HEK293 (cell line): ENCODE results near the gene PIK3R5.

Experiments used
- CTCF ChIA-PET: fragments of 350-600 bp; formaldehyde crosslinking; extraction: SDS; loops from one replicate; lab custom pipeline; 2021; ENCODE audit warnings: antibody characterized with exemption; lab: Yijun Ruan, JAX
- POLR2A ChIA-PET: fragments of 300-600 bp; formaldehyde crosslinking; extraction: SDS; loops from one replicate; lab custom pipeline; 2020; ENCODE audit warnings: antibody characterized with exemption, inconsistent platforms; lab: Yijun Ruan, JAX
- H3K27ac ChIP-seq: fragments of 200-500 bp; sonication (Bioruptor generic); 2 replicates; pipeline ENCODE4 v1.5.1; 2014; ENCODE audit warnings: low read depth, low read length, control low read depth, inconsistent platforms; ENCODE audit errors: extremely low read depth
- H3K36me3 ChIP-seq, 2 experiments: fragments of 200-500 bp in 1 of 2; sonication (Bioruptor generic) in 1 of 2; 1 replicate in 1 of 2; 2 replicates in 1 of 2; pipeline ENCODE4 v1.5.1; 2014 to 2017; ENCODE audit warnings: inconsistent platforms in 2 of 2, low read length in 2 of 2; ENCODE audit not compliant: control insufficient read depth in 2 of 2, insufficient read depth in 1 of 2
- H3K4me1 ChIP-seq: fragments of 200-500 bp; sonication (Bioruptor generic); 2 replicates; pipeline ENCODE4 v1.5.1; 2014; ENCODE audit warnings: mild to moderate bottlenecking, low read length, inconsistent platforms; ENCODE audit not compliant: control insufficient read depth, insufficient read depth
- H3K4me3 ChIP-seq: 2 replicates; pipeline ENCODE4 v1.5.1; 2011; ENCODE audit warnings: low read depth, mild to moderate bottlenecking, control low read depth, low read length, moderate library complexity
- H3K9me3 ChIP-seq: fragments of 200-500 bp; sonication (Bioruptor generic); 2 replicates; pipeline ENCODE4 v1.5.1; 2014; ENCODE audit warnings: low read depth, low read length, inconsistent platforms; ENCODE audit not compliant: control insufficient read depth, insufficient read depth
- EGR2 ChIP-seq: fragments of 450-650 bp; formaldehyde crosslinking; IDR thresholded peaks from 2 replicates; pipeline ENCODE4 v1.5.1; 2016; ENCODE audit warnings: low read depth, missing biosample characterization, missing genetic modification characterization
- MYNN ChIP-seq: fragments of 450-650 bp; formaldehyde crosslinking; IDR thresholded peaks from 2 replicates; pipeline ENCODE4 v1.5.1; 2016; ENCODE audit warnings: missing biosample characterization, missing genetic modification characterization, borderline replicate concordance
- MZF1 ChIP-seq: fragments of 450-650 bp; formaldehyde crosslinking; IDR thresholded peaks from 2 replicates; pipeline ENCODE4 v1.5.1; 2017; ENCODE audit warnings: missing biosample characterization, missing genetic modification characterization, borderline replicate concordance
- PRDM1 ChIP-seq: fragments of 450-650 bp; formaldehyde crosslinking; IDR thresholded peaks from 2 replicates; pipeline ENCODE4; 2016; ENCODE audit warnings: missing biosample characterization, missing genetic modification characterization
- ZBTB1 ChIP-seq: fragments of 450-650 bp; formaldehyde crosslinking; IDR thresholded peaks from 2 replicates; pipeline ENCODE4 v1.5.1; 2016; ENCODE audit warnings: missing biosample characterization, missing genetic modification characterization
- ZBTB17 ChIP-seq: fragments of 450-650 bp; formaldehyde crosslinking; IDR thresholded peaks from 2 replicates; pipeline ENCODE4 v1.5.1; 2016; ENCODE audit warnings: missing biosample characterization, missing genetic modification characterization
- ZBTB8A ChIP-seq: fragments of 450-650 bp; formaldehyde crosslinking; IDR thresholded peaks from 2 replicates; pipeline ENCODE4 v1.5.1; 2016; ENCODE audit warnings: missing biosample characterization, missing genetic modification characterization
- ZNF19 ChIP-seq: fragments of 450-650 bp; formaldehyde crosslinking; IDR thresholded peaks from 2 replicates; pipeline ENCODE4; 2016; ENCODE audit warnings: missing biosample characterization, missing genetic modification characterization, low read depth
- ZNF37A ChIP-seq: fragments of 450-650 bp; IDR thresholded peaks from 2 replicates; pipeline ENCODE4 v1.5.1; 2018; ENCODE audit warnings: missing biosample characterization, missing genetic modification characterization
- ZNF394 ChIP-seq: fragments of 450-650 bp; formaldehyde crosslinking; IDR thresholded peaks from 2 replicates; pipeline ENCODE4 v1.5.1; 2016; ENCODE audit warnings: missing biosample characterization, missing genetic modification characterization, mild to moderate bottlenecking, moderate library complexity, borderline replicate concordance
- ZNF426 ChIP-seq: fragments of 450-650 bp; formaldehyde crosslinking; IDR thresholded peaks from 2 replicates; pipeline ENCODE4 v1.5.1; 2017; ENCODE audit warnings: missing biosample characterization, missing genetic modification characterization, mild to moderate bottlenecking, inconsistent platforms, moderate library complexity
- ZNF529 ChIP-seq: fragments of 450-650 bp; formaldehyde crosslinking; IDR thresholded peaks from 2 replicates; pipeline ENCODE4 v1.5.1; 2017; ENCODE audit warnings: missing genetic modification characterization, missing biosample characterization; ENCODE audit not compliant: insufficient replicate concordance
- ZNF558 ChIP-seq: fragments of 450-650 bp; formaldehyde crosslinking; IDR thresholded peaks from 2 replicates; pipeline ENCODE4 v1.5.1; 2016; ENCODE audit warnings: missing biosample characterization, missing genetic modification characterization
- ZNF701 ChIP-seq: fragments of 450-650 bp; formaldehyde crosslinking; IDR thresholded peaks from 2 replicates; pipeline ENCODE4 v1.5.1; 2016; ENCODE audit warnings: missing biosample characterization, missing genetic modification characterization
- ZNF707 ChIP-seq: fragments of 450-650 bp; formaldehyde crosslinking; IDR thresholded peaks from 2 replicates; pipeline ENCODE4 v1.5.1; 2016; ENCODE audit warnings: missing biosample characterization, missing genetic modification characterization
- ZNF785 ChIP-seq: fragments of 450-650 bp; formaldehyde crosslinking; IDR thresholded peaks from 2 replicates; pipeline ENCODE4 v1.5.1; 2016; ENCODE audit warnings: missing biosample characterization, missing genetic modification characterization
- ZSCAN16 ChIP-seq: fragments of 450-650 bp; formaldehyde crosslinking; IDR thresholded peaks from 2 replicates; pipeline ENCODE4 v1.5.1; 2016; ENCODE audit warnings: missing biosample characterization, missing genetic modification characterization
- TF ChIP-seq, protein P1 (sequence below): fragments of 450-650 bp; formaldehyde crosslinking; IDR thresholded peaks from 2 replicates; pipeline ENCODE4 v1.5.1; 2017; ENCODE audit warnings: missing biosample characterization, mild to moderate bottlenecking, missing genetic modification characterization, moderate library complexity
- TF ChIP-seq, protein P2 (sequence below): fragments of 450-650 bp; formaldehyde crosslinking; IDR thresholded peaks from 2 replicates; pipeline ENCODE4 v1.5.1; 2017; ENCODE audit warnings: missing biosample characterization, missing genetic modification characterization
- TF ChIP-seq, protein P3 (sequence below): fragments of 450-650 bp; formaldehyde crosslinking; IDR thresholded peaks from 2 replicates; pipeline ENCODE4 v1.5.1; 2017; ENCODE audit warnings: missing biosample characterization, missing genetic modification characterization
- TF ChIP-seq, protein P4 (sequence below): IDR thresholded peaks from 2 replicates; pipeline ENCODE4 v1.6.1; 2011; ENCODE audit warnings: mild to moderate bottlenecking, low read depth, low read length, borderline replicate concordance
- TF ChIP-seq, protein P5 (sequence below): sonication (generic); formaldehyde crosslinking; IDR thresholded peaks from 2 replicates; pipeline ENCODE4 v1.8.1; 2022; ENCODE audit warnings: mild to moderate bottlenecking, moderate library complexity, missing genetic modification reagents

The PIK3R5 gene

DNA sequence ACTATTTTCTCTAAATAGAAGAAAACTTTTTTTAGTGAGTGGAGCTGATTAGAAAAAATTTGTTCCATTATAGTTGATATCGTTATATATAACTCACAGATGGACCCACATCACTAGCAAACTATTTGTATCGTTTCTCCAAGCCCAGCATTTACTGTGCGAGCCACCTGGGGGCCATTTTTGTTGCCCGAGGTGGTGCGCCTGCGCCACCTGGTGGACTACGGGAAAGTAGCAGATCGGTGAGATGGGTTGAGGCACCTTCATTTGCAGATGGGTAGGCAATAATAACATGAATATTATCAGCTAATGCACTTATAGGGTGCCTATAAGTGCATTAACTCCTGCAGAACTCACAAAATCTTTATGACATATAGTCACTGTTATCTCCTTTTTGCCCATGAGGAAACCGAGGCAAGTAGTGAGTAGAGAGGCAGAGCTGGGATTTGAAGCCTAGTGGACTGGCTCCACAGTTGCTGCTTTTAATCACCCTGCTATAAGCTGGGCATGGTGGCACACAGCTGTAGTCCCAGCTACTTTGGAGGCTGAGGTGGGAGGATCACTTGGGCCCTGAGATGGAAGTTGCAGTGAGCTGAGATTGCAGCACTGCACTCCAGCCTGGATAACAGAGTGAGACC lies 32.6 kb upstream of the PIK3R5 start (continued):
- TF ChIP-seq, protein P1, sequence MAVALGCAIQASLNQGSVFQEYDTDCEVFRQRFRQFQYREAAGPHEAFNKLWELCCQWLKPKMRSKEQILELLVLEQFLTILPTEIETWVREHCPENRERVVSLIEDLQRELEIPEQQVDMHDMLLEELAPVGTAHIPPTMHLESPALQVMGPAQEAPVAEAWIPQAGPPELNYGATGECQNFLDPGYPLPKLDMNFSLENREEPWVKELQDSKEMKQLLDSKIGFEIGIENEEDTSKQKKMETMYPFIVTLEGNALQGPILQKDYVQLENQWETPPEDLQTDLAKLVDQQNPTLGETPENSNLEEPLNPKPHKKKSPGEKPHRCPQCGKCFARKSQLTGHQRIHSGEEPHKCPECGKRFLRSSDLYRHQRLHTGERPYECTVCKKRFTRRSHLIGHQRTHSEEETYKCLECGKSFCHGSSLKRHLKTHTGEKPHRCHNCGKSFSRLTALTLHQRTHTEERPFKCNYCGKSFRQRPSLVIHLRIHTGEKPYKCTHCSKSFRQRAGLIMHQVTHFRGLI (tag by site-specific recombination), result no peak
- no peak for TF ChIP-seq EGR2 (tag by site-specific recombination)
- TF ChIP-seq, all 188 proteins: peak for 9

DNA sequence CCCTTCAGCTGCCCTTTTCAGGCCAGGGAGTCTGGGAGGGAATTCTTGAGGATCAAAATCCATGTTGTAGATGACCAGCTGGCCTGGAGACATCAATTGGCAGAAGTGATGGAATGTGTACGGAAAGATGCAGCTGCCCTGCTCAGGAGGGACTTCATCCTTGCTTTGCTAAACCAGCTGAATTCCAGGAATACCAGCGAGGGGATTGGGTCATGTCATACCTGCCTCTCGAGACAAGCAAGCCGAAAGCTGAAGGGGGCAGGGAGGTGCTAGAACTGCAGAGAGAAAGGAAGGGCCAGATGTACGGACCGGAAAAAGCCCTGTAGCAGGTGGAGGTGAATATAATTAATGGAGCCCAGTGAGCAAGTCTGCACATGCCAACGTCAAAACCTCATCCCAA lies 30.2 kb upstream of the PIK3R5 start:
- Histone ChIP-seq H3K4me3 (no peak overlapping the region), H3K36me3 (no peaks in the 10 kb centered on the region), H3K9me3 (no peaks in the 10 kb centered on the region), H3K4me1 (no peaks in the 10 kb centered on the region), H3K27ac (no peak overlapping the region)
- ChIA-PET POLR2A (no interaction called here), CTCF (interaction anchor here (0.6 to 4.7 kb wide), 11 partner anchors 9 to 774 kb away, joined by 3 to 60 read pairs (median 4); no protein-coding TSS in a partner anchor)
- TF ChIP-seq ZNF529 (tag by site-specific recombination), result no peak
- TF ChIP-seq, protein P2, sequence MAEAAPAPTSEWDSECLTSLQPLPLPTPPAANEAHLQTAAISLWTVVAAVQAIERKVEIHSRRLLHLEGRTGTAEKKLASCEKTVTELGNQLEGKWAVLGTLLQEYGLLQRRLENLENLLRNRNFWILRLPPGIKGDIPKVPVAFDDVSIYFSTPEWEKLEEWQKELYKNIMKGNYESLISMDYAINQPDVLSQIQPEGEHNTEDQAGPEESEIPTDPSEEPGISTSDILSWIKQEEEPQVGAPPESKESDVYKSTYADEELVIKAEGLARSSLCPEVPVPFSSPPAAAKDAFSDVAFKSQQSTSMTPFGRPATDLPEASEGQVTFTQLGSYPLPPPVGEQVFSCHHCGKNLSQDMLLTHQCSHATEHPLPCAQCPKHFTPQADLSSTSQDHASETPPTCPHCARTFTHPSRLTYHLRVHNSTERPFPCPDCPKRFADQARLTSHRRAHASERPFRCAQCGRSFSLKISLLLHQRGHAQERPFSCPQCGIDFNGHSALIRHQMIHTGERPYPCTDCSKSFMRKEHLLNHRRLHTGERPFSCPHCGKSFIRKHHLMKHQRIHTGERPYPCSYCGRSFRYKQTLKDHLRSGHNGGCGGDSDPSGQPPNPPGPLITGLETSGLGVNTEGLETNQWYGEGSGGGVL (tag by site-specific recombination), result no peak
- TF ChIP-seq ZNF707, result no peak
- TF ChIP-seq MYNN (tag by site-specific recombination), result no peak
- no peak for TF ChIP-seq ZNF37A (tag by site-specific recombination)
- no peak for TF ChIP-seq ZNF426 (tag by site-specific recombination)
- no peak for TF ChIP-seq PRDM1 (tag by site-specific recombination)
- TF ChIP-seq, protein P3, sequence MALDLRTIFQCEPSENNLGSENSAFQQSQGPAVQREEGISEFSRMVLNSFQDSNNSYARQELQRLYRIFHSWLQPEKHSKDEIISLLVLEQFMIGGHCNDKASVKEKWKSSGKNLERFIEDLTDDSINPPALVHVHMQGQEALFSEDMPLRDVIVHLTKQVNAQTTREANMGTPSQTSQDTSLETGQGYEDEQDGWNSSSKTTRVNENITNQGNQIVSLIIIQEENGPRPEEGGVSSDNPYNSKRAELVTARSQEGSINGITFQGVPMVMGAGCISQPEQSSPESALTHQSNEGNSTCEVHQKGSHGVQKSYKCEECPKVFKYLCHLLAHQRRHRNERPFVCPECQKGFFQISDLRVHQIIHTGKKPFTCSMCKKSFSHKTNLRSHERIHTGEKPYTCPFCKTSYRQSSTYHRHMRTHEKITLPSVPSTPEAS (tag by site-specific recombination), result no peak
- no peak for TF ChIP-seq ZNF558 (tag by site-specific recombination)
- TF ChIP-seq, protein P4, sequence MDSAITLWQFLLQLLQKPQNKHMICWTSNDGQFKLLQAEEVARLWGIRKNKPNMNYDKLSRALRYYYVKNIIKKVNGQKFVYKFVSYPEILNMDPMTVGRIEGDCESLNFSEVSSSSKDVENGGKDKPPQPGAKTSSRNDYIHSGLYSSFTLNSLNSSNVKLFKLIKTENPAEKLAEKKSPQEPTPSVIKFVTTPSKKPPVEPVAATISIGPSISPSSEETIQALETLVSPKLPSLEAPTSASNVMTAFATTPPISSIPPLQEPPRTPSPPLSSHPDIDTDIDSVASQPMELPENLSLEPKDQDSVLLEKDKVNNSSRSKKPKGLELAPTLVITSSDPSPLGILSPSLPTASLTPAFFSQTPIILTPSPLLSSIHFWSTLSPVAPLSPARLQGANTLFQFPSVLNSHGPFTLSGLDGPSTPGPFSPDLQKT, result no peak
- TF ChIP-seq ZNF19, result no peak
- no peak for TF ChIP-seq ZNF785 (tag by site-specific recombination)
- TF ChIP-seq ZBTB8A (tag by site-specific recombination), result no peak
- no peak for TF ChIP-seq MZF1 (tag by site-specific recombination)
- TF ChIP-seq ZBTB17 (tag by site-specific recombination), result no peak
- no peak for TF ChIP-seq ZBTB1 (tag by site-specific recombination)
- TF ChIP-seq, protein P5, sequence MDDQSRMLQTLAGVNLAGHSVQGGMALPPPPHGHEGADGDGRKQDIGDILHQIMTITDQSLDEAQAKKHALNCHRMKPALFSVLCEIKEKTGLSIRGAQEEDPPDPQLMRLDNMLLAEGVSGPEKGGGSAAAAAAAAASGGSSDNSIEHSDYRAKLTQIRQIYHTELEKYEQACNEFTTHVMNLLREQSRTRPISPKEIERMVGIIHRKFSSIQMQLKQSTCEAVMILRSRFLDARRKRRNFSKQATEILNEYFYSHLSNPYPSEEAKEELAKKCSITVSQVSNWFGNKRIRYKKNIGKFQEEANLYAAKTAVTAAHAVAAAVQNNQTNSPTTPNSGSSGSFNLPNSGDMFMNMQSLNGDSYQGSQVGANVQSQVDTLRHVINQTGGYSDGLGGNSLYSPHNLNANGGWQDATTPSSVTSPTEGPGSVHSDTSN, result no peak
- no peak for TF ChIP-seq ZNF701 (tag by site-specific recombination)
- TF ChIP-seq ZSCAN16 (tag by site-specific recombination), result no peak
- no peak for TF ChIP-seq ZNF394 (tag by site-specific recombination)
